GOT3 (cell line): Measurements from ENCODE around the gene TMEM120A.

Source experiments
- DNase-seq: peaks from one replicate; lab custom pipeline; 2025; ENCODE audit warnings: mixed read lengths; lab: John Stamatoyannopoulos, UW

TMEM120A gene

GRCh38 chr7:75980430-75981202 lies 13.8 kb downstream of the TMEM120A start:
- no peak for DNase-seq

GRCh38 chr7:75979759-75980429 lies 14.5 kb downstream of the TMEM120A start:
- DNase-seq, result no peak

GRCh38 chr7:75977743-75978142 lies 16.7 kb downstream of the TMEM120A start:
- no peak for DNase-seq

GRCh38 chr7:75971961-75972763 lies 22.2 kb downstream of the TMEM120A start:
- DNase-seq, result no peak

GRCh38 chr7:75971309-75971960 lies 23.0 kb downstream of the TMEM120A start:
- no peak for DNase-seq

- no peak for DNase-seq
These were observed 24.5 kb downstream of the TMEM120A start for GRCh38 chr7:75969704-75970498.

- no peak for DNase-seq
These were observed 25.2 kb downstream of the TMEM120A start for GRCh38 chr7:75969182-75969581.

DNA sequence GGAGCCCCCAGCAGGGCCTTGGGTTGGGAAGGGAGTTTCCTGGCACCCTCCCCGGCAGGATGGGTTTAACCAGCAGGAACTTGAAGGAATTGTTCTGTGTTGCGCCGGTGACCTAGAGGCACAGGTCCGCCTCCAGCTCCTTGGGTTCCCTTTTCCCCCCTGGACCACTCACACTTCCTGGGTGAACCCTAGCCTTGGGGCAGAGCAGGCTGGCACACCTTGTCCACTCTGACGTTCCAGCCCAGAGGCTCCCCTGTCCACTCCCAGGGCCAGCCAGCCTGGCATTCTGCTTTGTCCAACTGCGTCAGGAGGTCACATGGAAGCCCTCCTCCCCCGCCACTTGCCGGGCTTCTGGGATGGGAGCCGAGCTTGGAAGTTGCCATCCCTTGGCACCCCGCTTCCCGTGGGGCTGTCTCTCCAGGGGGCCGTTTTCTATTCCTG lies 25.8 kb downstream of the TMEM120A start:
- no peak for DNase-seq

GRCh38 chr7:75968012-75968411 lies 26.4 kb downstream of the TMEM120A start:
- DNase-seq, result no peak

- no peak for DNase-seq
These were observed 26.9 kb downstream of the TMEM120A start for GRCh38 chr7:75967487-75967997.

GRCh38 chr7:75967055-75967454 lies 27.3 kb downstream of the TMEM120A start:
- DNase-seq, result no peak

- no peak for DNase-seq
These were observed 28.0 kb downstream of the TMEM120A start for GRCh38 chr7:75966190-75966961.

DNA sequence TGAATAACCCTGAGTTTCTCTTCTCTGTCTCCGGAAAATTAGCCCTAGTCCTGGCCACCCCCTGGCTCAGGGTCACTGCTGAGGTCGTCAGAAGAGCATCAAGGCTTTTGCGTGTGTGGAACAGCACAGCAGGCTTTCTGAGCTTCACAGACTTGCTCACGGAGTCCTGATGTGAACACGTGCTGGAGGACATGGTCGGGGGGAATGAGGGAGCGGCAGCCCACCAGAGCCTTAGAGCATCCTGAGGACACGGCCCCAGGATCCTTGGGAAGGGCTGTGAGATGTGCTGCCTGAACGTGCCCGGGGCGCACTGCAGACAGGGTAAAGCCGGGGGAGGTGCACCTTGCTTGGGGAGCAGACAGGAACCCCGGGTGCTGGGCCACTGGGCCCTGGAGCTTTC lies 28.8 kb downstream of the TMEM120A start:
- no peak for DNase-seq

DNA sequence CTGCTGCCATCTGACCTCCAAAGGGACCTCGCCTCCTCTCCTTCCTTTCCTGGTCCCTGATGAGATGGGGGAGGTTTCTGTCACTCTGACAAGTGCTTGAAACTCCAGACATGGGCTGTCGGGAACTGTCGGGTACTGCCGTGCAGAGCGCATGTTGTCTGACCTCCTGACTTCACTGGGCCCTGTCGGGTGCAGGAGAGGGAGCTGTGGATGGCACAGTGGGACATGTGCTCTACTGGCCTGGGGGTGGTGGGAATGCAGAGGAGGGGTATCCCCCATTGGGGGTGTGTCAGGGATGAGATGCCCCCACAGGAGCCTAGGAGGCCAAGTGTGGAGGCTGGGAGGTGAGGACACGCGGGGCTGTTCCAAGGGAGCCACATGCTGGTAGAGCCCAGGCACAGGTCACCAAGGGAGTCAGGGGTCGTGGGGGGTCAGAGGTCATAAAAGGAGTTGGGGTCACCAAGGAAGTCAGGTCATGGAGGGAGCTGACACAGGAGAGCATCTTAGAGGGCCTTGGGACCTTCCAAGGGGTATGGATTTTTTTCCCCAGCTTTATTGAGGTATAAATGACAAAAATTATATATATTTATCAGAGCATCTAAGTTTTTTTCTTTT lies 30.9 kb downstream of the TMEM120A start:
- DNase-seq, result no peak

- no peak for DNase-seq
These were observed 31.6 kb downstream of the TMEM120A start for GRCh38 chr7:75962607-75963380.

- DNase-seq, result no peak
These were observed 33.2 kb downstream of the TMEM120A start for GRCh38 chr7:75961218-75961617.

GRCh38 chr7:75960372-75960771 lies 34.0 kb downstream of the TMEM120A start:
- DNase-seq, result no peak

DNA sequence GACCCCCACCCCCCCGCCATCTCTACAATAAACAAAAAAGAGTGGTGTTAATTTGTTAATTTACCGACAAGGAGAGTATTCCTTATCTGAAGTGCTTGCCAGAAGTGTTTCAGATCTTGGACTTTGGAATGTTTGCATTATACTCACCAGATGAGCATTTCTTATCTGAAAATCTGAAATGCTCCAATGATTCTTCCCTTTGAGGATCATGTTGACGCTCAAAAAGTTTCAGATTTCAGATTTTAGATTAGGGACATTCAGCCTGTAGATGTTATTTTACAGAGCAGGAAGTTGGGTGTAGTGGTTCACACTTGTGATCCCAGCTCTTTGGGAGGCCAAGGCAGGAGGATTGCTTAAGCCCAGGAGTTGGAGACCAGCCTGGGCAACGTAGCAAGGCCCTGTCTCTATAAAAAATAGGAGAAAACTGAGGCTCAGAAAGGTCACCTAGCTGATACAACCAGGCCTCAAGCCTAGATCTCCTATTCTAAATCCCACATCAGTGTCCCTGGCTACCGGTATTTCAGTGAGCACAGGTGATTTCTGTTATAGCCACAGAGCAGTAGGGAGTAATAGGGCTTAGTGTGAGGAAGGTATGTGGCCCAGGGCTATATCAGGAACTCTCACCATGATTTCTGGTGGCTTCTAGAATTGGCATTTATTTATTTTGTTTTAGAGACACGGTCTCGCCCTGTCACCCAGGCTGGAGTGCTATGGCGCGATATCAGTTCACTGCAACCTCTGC lies 35.4 kb downstream of the TMEM120A start:
- no peak for DNase-seq
